MV-4-11 (cell line): ENCODE results near the gene TKTL1.
"Not testable (repeated sequence)": the region's sequence is repeated elsewhere in the genome, so short reads cannot be mapped to it uniquely, and the experiment has no call there.

ENCODE experiments used
- DNase-seq: peaks from one replicate; lab custom pipeline; 2025; lab: John Stamatoyannopoulos, UW

The TKTL1 gene

DNA sequence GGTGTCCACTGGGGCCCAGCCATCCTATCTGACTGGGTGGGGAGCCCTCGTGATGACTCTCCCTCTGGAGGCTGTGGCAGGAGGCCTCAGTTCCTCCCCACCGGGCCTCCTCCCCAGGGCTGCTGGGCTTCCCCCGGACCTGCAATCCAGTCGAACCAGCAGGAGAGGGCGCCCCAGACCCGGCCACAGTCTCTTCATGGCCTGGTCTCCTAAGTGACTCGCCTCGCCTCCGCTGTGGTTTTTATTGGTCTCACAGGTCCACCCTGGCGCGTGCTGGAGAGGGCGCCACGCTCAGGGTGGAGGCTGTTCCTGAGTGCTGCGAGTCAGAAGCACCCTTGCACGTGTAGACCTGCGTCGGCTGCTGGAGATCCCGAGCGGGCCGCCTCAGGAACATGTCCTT lies 48.0 kb downstream of the TKTL1 start:
- DNase-seq: not testable (repeated sequence)

GRCh38 chrX:154348114-154348531 lies 52.5 kb downstream of the TKTL1 start:
- DNase-seq: no peak

- DNase-seq: no peak
These were observed 53.2 kb downstream of the TKTL1 start for GRCh38 chrX:154348646-154349358.

DNA sequence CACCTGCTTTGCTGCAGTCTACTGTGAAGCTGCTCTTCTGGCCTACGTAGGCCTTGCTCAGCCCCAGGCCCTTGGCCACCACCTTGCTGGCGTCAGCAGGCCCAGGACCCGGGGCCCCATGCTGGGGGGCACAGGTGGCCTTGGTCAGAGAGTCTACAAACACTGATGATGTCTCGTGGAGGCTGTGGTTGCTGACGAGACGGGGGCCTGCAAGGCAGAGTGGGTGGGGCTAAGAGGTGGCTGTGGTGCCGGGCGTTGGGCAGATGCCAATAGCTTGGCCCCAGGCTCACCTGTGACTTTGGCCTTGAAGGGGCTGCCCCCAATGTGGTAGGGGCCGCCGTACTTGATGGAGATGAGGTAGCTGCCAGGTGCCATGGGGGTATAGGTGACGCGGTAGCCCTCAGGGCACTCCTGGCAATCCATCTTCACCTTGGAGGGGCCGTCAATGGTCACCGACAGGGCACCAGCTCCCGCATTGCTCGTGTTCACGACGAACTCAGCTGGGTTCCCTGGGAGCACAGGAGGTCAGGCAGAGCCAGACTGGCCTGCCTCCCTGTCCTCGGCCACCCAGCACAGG lies 53.9 kb downstream of the TKTL1 start:
- no peak for DNase-seq

DNA sequence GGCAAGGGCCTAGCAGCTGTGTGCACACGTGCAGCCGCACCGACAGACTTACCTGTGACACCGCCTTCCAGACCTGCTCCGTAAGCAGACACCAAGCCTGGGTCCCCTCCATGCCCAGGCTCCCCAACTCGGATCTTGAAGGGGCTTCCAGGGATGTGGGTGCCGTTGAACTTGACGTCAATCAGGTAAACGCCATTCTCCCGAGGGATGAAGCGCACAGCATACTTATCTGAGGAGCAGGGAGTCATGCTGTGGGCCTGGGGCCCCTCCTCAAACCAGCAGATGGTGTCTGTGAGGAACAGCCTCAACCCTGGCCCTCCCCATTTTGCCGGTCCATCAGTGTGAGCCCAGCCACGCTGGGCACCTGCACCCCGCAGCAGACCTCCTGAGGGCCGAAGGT lies 54.4 kb downstream of the TKTL1 start:
- DNase-seq: no peak

GRCh38 chrX:154350429-154351182 lies 55.0 kb downstream of the TKTL1 start:
- no peak for DNase-seq

DNA sequence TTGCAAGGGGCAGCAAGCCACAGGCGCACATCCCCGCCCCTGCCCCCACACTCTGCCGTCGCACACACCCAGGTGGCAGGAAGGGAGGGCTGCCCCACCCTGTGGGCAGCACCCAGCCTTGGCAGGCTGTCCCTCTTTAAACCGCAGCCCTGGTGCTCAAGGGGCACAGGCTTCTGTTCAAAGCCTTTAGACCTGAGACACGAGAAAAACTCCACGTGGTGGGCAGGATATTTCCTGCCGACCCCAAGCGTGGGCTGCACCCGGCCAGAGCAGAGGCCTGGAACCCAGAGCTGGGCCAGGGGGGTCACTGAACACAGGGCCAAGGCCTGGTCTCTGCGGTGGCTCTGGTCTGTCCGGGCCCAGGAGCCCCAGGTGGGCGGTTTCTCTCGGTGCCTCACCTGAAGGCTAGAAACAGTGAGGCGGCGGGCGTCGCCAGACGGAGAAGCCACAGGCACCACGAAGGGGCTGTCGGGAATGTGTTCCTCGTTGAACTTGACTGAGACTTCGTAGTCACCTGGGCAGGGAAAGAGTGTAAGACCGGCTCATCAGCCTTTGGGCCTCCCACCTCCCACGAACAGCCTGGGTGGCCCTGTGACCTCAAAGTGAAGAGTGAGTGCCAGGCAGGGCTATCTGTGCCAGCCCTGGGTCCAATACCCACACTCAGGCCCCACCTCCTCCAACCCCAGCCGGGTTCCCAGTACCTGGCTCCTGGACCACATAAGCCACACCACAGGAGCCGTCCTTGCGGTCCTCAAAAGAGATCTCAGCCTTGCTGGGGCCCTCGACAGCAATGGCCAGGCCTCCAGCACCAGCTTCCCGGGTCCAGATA lies 55.8 kb downstream of the TKTL1 start:
- no peak for DNase-seq

GRCh38 chrX:154352012-154352401 lies 56.4 kb downstream of the TKTL1 start:
- DNase-seq: no peak

- no peak for DNase-seq
These were observed 56.9 kb downstream of the TKTL1 start for GRCh38 chrX:154352466-154352865.

GRCh38 chrX:154353172-154353843 lies 57.7 kb downstream of the TKTL1 start:
- DNase-seq: no peak

DNA sequence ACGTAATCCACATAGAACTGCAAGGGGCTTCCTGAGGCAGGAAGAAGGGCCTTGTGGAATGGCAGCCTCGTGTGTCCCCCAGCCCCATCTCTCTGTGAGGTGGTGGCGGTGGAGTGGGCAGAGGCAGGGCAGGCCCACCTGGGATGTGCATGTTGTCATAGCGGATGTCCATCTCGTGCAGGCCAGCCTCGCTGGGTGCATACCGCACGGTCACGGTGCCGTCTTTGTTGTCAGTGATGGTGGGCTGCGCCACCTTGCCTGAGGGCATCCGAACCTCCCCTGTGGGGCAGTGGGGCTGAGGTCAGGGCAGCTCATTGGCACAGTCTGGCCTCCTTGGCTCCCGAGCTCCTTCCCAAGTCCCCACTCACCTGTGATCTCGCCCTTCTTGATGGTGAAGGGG lies 58.4 kb downstream of the TKTL1 start:
- DNase-seq: no peak

DNA sequence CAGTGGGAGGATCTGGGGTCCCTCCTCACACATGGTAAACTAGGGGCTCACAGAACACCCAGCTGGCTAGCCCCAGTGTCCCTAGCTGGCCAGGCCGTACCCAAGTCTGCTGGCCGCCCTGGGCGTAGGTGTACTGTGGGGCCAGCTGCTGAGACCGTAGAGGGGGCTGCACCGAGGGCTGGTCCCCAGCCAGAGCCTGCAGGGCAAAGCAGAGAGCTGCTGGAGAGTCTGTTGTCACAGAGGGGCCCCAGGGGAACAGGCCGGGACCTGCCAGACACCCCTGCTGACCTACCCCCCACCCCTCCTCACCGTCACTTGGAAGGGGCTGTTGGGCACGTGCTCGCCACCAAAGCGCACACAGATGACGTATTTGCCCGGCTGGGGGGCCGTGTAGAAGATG lies 58.9 kb downstream of the TKTL1 start:
- DNase-seq: no peak

DNA sequence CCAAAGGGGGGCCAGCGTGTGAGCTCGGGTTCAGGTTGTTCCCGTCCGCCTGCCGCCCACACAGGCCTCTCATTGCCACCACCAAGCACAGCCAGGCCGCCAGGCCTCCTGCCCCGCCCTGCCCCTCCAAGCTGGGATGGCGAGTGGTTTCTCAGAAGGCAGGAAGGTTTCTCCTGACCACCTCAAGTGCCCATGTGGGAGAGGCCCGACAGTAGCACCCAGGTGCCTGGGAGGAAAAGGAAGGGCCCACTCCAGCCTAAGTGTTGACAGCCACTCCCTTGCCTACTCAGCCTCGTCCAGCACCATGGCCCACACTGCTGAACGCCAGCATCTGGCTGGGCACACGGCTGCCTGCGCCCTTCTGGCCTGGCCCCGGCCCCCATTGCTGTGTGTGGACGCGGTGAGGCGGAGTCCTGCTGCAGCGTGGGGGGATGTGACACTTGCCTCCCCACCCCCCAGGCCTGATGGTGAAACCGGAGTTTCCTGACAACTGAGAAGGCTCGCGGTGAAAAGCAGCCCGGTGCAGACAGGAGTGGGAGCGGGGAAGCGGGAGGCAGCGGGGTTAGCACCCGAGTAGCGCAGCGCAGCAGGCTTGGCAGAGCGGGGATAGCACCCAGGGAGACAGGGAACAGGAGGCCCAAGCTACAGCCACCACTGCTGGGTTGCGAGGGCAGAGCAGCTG lies 59.6 kb downstream of the TKTL1 start:
- DNase-seq: no peak

GRCh38 chrX:154355776-154356140 lies 60.2 kb downstream of the TKTL1 start:
- no peak for DNase-seq

DNA sequence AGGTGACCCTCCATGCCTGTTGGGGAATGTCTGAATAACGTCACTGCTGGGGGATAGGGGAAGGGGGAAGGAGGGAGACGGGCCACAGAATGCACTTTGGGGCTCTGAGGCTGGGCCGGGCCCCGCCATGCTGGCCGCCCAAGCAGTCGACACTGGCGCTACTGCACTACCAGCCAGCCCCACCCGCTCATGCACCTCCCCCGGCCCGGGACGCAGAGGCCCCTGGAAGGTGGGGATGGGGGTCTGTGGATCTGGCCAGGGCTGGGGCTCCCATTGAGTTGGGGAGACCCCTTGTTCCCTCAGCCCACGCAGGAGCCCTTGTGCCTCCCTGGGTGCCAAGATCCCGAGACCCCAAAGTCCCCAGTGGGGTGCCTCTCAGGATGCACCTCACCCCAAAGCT lies 61.0 kb downstream of the TKTL1 start:
- no peak for DNase-seq

DNA sequence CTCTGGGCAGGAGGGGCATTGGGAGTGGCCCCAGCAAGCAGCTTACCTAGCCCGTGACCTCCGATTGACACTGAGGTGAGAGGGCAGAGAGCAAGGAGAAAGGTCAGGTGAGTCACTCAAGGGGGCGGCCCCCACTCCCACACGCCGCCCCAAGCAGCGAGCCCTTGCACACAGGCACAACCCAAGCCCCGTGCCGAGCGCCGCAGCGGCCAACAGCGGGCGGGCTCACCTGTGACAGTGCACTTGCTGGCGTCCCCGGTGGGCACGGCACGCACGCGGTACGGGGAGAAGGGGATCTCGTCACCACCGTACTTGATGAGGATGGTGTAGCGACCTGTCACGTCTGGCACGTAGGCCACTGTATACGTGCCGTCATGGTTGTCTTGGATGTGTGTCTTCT lies 61.6 kb downstream of the TKTL1 start:
- DNase-seq: no peak

GRCh38 chrX:154358011-154358410 lies 62.4 kb downstream of the TKTL1 start:
- no peak for DNase-seq

GRCh38 chrX:154358829-154359228 lies 63.2 kb downstream of the TKTL1 start:
- DNase-seq: no peak

GRCh38 chrX:154359362-154360154 lies 64.0 kb downstream of the TKTL1 start:
- DNase-seq: no peak

DNA sequence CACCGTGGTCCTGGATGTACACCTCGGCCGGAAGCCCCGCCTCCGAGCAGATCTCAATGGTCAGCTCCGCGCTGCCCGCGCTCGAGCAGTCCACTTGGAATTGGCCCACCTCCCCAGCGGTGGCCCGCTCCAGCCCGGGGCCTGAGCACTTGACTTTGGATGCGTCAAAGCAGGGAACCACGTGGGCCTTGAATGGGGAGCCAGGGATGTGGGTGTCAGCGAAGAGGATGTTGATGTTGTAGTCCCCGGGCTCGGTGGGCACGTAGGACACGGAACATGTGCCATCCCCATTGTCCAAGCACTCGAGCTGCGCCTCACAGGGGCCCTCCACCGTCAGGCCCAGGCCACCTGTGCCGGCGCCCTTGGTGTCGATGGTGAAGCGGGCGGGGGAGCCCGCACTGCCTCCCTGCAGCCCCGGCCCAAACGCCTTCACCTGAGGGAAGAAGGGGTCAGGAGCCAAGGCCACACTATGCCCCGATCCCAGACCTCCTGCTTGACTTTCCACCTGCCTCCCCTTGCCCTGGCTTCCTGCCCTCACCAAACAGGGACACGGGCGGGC lies 64.6 kb downstream of the TKTL1 start:
- no peak for DNase-seq
